ENCODE results near the gene CNNM1. TPM values are rescaled to one million over a fixed set of nuclear protein-coding genes. Genes with fewer than 3 reads are reported as not detected.

Gene CNNM1
- total and polyA plus RNA-seq, 2 donors (not counting 3 experiments of a cell fraction or from before 2014, with no cell fraction given) = not detected

DNA sequence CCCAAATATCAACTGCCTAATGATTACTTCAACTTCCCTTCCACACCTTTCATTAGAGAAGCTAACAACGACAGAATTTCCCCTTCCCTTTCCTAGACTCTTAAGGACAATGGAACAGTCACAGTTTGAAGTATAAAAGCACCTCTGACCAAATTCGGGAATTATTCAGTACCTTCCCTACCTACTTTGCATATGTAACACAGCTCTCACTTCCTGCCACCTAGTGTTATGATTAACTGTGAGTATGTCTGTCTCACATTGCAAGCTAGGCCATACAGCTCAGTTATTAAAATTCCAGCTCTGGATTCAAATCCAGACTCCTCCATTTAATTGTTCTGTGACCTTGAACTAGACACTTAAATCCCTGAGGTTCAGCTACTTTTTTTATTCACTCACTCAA is 48.7 kb upstream of the CNNM1 start:
- no peaks in the 10 kb centered on the region for H3K4me1 ChIP-seq (ENCODE audit: control insufficient read depth, extremely low read depth, insufficient read depth, low read length)
- no peak overlapping the region for H3K4me2 ChIP-seq (ENCODE audit: insufficient read depth, low read length)
- ChIA-PET POLR2A (no interaction called here), CTCF (interaction anchor here (2.8 kb wide), 1 partner anchor 813 kb away, joined by 17 read pairs; no protein-coding TSS in a partner anchor)
- BruUV-seq (replicated peaks) = no TSS peak
- no peaks in the 10 kb centered on the region for H3K36me3 ChIP-seq (ENCODE audit: control insufficient read depth in 2 of 2, extremely low read depth in 1 of 2, insufficient read depth in 2 of 2, low read length in 2 of 2)
- DNase-seq (ENCODE audit: low read depth, low spot score) = no peak
- H3K79me2 ChIP-seq (ENCODE audit: control insufficient read depth, insufficient read depth, low read length) = no peaks in the 10 kb centered on the region
- dilution Hi-C loops (cut with MboI; ENCODE audit: extremely low pct_ligation_motif_present, low sequenced_read_pairs) (no loop called here), intact Hi-C loops (cut with micrococcal nuclease) (no loop called here)
- H3K9me3 ChIP-seq (replicated peaks; ENCODE audit: control insufficient read depth, insufficient read depth, low read length) = no peaks in the 10 kb centered on the region
- H3K27me3 ChIP-seq (ENCODE audit: control insufficient read depth in 2 of 2, insufficient read depth in 2 of 2, low read length in 2 of 2) = no peaks in the 10 kb centered on the region
- H4K20me1 ChIP-seq (replicated peaks; ENCODE audit: control insufficient read depth, extremely low read depth, insufficient read depth, low read length) = no peaks in the 10 kb centered on the region
- no peak for FAIRE-seq
- H3K9me1 ChIP-seq (replicated peaks; ENCODE audit: control insufficient read depth, extremely low read depth, insufficient read depth, low read length) = no peaks in the 10 kb centered on the region
- no peak overlapping the region for H3K4me3 ChIP-seq (replicated peaks in 1 of 3; ENCODE audit: insufficient read depth in 1 of 3, low read depth in 1 of 3, low read length in 3 of 3)
- no peak overlapping the region for H3K9ac ChIP-seq (replicated peaks; ENCODE audit: extremely low read depth, insufficient read depth, low read length)
- H2AFZ ChIP-seq (ENCODE audit: low read depth, low read length) = no peak overlapping the region
- TF ChIP-seq CTCF (IDR thresholded peaks at IDR 0.05; ENCODE audit: extremely low read depth in 1 of 2, insufficient read depth in 1 of 2, low read depth in 1 of 2, low read length in 2 of 2) (no peak), FOS (IDR thresholded peaks at IDR 0.05; ENCODE audit: borderline replicate concordance, insufficient read depth, low read length) (no peak), MYC (IDR thresholded peaks at IDR 0.05; ENCODE audit: low read depth, low read length) (no peak), EZH2 (IDR thresholded peaks at IDR 0.05; ENCODE audit: borderline replicate concordance, low read depth, low read length, severe bottlenecking) (no peak), MAX (IDR thresholded peaks at IDR 0.05; ENCODE audit: insufficient read depth, insufficient read length) (no peak), POLR2AphosphoS5 (IDR thresholded peaks at IDR 0.05; ENCODE audit: insufficient read depth, low read depth, low read length) (no peak), POLR2A (IDR thresholded peaks at IDR 0.05; ENCODE audit: low read depth, low read length) (no peak), JUN (IDR thresholded peaks at IDR 0.05; ENCODE audit: borderline replicate concordance, insufficient read depth, insufficient read length, low read depth) (no peak), GATA2 (IDR thresholded peaks at IDR 0.05; ENCODE audit: insufficient read depth, insufficient read length, low read depth, low read length) (no peak)
- H3K27ac ChIP-seq (ENCODE audit: insufficient read depth, low read depth, low read length) = no peak overlapping the region

Data from endothelial cell of umbilical vein (primary cell).